Measurements from ENCODE around the gene OLFM1. TPM values are rescaled to one million over a fixed set of nuclear protein-coding genes. Genes with fewer than 3 reads are reported as not detected.

The OLFM1 gene
- polyA plus RNA-seq, 3 donors: 2.6 to 4.7 (median 3.4) TPM

GRCh38 chr9:135088348-135088978 is 995 bp downstream of the OLFM1 start:
- no peak for DNase-seq

GRCh38 chr9:135088979-135089847 is 1.7 kb downstream of the OLFM1 start:
- no peak for DNase-seq

- no peak for DNase-seq
Observed at GRCh38 chr9:135090081-135090480, 2.6 kb downstream of the OLFM1 start.

- DNase-seq: peak; percentile 19
Observed at GRCh38 chr9:135090547-135090946, 3.1 kb downstream of the OLFM1 start.

GRCh38 chr9:135091545-135091944 is 4.1 kb downstream of the OLFM1 start:
- DNase-seq: no peak

GRCh38 chr9:135093111-135093510 is 5.6 kb downstream of the OLFM1 start:
- no peak for DNase-seq

- DNase-seq: no peak
Observed at GRCh38 chr9:135093911-135094584, 6.6 kb downstream of the OLFM1 start.

- DNase-seq: no peak
Observed at GRCh38 chr9:135095470-135096407, 8.3 kb downstream of the OLFM1 start.

- DNase-seq: no peak
Observed at GRCh38 chr9:135096408-135096895, 9.0 kb downstream of the OLFM1 start.

- DNase-seq: peak; percentile 71
Observed at GRCh38 chr9:135098400-135099105, 11.1 kb downstream of the OLFM1 start.

- no peak for DNase-seq
Observed at GRCh38 chr9:135099574-135099973, 12.1 kb downstream of the OLFM1 start.

GRCh38 chr9:135100241-135100681 is 12.8 kb downstream of the OLFM1 start:
- no peak for DNase-seq

- DNase-seq: no peak
Observed at GRCh38 chr9:135100725-135101410, 13.4 kb downstream of the OLFM1 start.

GRCh38 chr9:135101486-135101885 is 14.0 kb downstream of the OLFM1 start:
- no peak for DNase-seq

GRCh38 chr9:135101926-135102325 is 14.5 kb downstream of the OLFM1 start:
- no peak for DNase-seq

GRCh38 chr9:135102331-135102730 is 14.9 kb downstream of the OLFM1 start:
- no peak for DNase-seq

GRCh38 chr9:135103001-135103446 is 15.6 kb downstream of the OLFM1 start:
- DNase-seq: no peak

GRCh38 chr9:135103931-135104639 is 16.6 kb downstream of the OLFM1 start:
- DNase-seq: no peak

GRCh38 chr9:135104761-135105160 is 17.3 kb downstream of the OLFM1 start:
- no peak for DNase-seq

Data from renal pelvis (tissue), 4 donors.